ENCODE results near the gene DDX1.

- no peak for TF ChIP-seq CTCF (IDR thresholded peaks at IDR 0.05; ENCODE audit: low read depth, low read length)
- no peak for TF ChIP-seq POLR2A (IDR thresholded peaks at IDR 0.05; ENCODE audit: extremely low read depth, insufficient read length)
- TF ChIP-seq MYC (IDR thresholded peaks at IDR 0.05; ENCODE audit: low read depth, low read length): no peak
- TF ChIP-seq MAX (IDR thresholded peaks at IDR 0.05; ENCODE audit: low read depth, low read length): no peak
Measured at GRCh38 chr2:15638720-15639119, 47.1 kb downstream of the DDX1 start.
